GM19468 (cell line): ENCODE results near the gene ZNF777.

ENCODE experiments used
- ATAC-seq: cut with Tn5 transposase; IDR thresholded peaks from one replicate; pipeline ENCODE4 v1.9.1; 2021; ENCODE audit warnings: mild to moderate bottlenecking, moderate library complexity, moderate number of reproducible peaks; ENCODE audit not compliant: unreplicated experiment; ENCODE audit errors: extremely low read depth

The ZNF777 gene

DNA sequence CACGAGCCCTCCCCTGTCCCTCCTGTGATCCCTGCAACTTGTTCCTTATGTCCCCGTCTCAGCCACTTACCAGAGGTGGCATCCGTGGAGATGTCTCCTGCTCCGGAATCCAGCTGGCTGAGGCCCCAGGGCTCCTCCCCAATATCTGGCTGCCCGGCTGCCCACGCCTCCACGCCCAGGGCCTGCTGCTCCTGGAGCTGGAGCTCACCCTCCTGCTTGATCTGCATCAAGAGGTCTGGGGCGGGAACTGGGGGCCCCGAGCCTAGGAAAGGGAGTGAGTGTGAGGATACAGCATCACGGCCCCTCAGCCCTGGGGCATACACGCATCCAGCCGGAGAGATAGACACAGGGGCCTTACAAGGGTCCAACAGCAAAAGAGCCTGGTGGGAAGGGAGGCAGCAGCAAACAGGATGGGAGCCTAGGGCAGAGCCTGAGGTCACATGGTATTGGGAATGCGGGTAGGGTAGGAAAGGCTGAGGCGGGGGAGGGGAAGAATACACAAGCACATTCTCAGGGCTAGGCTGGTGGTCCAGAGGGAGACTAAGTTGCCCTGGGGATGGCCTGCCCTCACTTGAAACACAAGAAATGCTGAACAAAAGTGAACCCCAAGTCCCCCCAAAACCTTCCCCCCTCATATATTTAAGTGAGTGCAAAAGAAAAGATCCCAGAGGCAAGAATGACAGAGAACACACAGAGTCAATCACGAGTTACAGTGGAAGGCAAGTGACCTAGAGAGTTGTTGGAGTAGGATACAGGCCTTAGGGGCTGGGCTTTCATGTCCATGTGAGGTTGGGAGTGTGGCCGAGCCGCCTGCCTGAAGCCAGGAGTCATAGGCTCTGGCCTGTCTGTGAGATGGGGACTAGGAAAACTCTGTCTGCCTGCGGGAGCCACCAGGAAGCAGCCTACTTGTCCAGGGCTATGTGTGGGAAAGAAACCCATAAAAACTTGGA, 16.9 kb upstream of the ZNF777 start:
- no peak for ATAC-seq

DNA sequence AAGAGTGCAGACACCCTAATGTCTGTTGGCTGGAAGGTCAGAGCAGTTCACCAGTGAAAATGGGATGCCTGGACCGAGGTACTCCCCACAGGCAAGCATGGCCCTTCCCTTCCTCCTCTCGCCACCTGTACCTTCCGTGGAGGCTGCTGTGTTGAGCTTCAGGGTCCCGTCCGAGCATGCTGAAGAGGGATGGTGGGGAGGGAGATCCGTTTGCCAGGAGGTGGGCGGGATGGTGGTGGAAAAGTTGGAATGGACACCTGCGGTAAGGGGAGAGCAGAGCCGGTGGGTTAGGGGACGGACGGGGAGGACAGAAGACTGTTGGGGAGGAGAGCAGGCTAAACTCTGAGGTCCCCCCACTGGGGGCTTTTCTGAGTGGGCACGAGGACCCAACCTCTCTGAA, 15.9 kb upstream of the ZNF777 start:
- no peak for ATAC-seq

DNA sequence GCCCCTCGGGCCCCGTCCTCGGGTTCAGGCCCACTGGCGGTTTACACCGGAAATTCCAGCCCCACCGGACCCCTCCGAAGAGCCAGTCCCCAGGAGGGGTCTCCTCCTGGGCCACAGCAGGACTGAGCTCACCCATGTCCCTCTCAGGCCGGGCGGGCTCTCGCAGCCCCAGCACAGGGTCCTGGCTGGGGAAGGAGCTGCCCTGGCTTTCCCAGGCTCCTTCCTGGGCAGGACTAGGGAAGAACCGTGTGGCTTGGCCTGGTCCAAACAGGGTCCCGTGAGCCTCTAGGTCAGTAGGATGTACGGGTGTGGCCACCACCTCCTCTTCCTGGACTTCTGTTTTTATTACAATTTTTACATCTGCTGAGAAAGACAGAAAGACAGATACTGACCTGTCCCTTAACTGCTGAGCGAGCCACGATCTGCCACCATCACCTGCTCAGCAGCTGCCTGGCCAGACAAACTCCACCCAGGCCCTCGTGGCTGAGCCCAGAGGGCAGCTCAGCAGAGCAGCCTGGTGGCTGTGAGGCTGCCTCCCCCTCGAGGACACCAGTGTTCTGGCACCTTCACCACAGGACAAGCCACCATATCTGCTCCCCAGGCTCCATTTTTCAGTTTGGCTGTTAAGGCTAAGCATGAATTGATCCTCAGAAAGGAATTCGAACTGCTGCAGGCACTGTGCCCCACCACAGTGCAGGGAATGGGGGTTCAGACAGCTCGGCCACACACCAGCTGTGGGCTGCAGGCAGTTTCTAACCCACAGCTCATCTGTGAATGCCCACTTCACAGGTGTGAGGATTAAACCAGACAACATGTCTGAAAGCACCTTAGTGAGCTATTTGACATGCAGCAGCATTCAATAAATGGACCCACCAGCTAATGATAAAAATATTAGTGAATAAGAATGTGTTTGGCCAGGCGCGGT, 14.5 kb upstream of the ZNF777 start:
- no peak for ATAC-seq

DNA sequence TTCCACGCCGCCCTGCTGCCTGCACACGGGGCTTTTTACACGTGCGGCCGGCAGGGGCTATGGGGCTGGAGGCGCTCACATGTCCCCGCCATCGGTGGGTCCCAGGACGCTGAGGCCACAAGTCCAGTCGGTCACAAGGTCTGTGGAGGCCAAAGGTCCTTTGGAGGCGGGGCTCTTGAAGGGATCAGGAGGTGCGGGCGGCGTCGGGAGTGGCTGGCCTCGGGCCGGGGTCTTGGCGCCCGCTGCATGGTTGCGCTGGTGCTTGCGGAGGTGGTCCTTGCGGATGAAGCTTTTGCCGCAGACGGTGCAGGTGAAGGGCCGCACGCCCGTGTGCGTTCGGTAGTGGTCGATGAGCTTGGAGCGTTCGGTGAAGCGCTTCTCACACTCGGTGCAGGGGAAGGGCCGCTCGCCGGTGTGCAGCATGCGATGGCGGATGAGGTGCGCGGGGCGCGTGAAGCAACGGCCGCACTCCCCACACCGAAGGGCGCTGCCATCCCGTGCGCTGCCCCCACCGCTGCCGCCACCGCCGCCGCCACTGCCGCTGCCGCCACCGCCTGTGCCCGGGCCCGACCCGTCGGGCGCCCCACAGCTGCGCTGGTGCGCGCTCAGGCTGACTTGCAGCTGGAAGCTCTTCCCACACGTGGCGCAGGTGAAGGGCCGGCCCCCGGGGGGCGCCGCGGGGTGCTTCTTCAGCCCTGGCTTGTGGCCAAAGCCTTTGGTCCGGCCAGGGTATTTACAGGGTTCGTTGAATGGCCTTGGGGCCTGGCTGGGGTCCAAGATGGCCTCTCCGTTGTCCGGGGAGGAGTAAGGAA, 13.7 kb upstream of the ZNF777 start:
- no peak for ATAC-seq

DNA sequence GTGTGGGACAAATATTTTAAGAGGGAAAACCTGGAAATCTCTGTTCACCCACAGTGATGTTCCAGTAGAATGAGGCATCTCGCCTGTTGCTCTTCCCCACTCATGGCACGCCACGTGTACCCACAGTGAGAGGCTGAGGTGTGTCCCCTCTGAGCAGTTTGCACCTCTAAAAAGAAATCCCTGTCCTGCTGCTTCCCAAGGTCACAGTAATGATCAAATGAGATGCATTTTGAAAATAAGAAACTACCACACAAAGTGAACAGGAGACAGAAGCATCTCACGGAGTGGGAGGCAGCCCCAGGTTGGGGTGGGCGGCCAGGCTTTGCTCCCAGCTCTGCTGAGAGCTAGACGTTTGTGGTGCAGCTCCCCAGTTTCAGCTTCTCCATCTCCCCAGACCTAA, 12.4 kb upstream of the ZNF777 start:
- ATAC-seq, result no peak

DNA sequence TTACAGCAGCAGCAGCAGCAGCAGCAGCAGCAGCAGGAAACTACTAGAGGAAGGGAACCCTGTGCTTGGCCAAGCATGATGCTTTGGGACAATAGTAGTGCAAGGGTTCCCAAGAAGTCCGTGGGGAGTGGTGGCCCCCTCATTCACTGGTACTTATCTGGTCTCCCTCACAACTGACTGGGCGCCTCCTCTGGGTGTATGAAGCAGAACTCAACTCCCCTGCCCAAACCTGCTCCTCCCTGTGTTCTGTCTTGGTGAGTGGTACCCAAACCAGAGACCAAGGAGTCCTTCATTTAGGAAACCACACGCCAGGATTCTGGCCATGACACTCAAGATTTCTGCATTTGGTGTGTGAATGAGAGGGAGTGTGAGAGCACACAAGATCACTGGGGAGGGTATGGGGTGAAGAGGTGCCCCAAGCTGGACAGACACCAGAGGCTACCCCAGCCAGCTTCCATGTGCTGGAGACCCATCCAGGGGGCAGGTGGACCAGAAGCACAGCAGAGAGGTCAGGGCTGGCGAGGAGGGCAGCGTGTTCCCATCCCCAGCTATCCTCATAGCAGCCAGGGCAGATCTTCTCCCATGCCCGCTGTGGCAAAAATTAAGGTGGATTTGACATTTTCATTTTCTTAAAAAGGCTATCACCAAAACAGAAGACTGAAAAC, 10.6 kb upstream of the ZNF777 start:
- ATAC-seq, result no peak

DNA sequence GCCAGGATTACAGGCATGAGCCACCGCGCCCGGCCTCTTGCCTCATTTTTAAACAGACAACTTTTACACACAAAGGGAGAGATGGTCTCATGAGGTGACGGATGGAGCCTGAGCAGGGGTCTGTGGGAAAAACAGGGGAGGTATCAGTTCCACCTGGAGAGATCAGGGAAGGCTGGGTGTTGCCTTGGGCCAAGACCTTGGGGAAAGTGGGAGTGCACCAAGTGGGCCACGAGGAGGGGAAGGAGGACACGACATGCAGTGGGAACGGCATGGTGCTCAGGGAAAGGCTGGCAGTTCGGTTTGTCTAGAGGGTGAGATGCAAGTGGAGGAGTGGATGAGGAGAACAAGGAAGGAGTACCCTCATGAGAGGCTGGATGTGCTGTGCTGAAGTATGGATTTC, 8.9 kb upstream of the ZNF777 start:
- no peak for ATAC-seq

DNA sequence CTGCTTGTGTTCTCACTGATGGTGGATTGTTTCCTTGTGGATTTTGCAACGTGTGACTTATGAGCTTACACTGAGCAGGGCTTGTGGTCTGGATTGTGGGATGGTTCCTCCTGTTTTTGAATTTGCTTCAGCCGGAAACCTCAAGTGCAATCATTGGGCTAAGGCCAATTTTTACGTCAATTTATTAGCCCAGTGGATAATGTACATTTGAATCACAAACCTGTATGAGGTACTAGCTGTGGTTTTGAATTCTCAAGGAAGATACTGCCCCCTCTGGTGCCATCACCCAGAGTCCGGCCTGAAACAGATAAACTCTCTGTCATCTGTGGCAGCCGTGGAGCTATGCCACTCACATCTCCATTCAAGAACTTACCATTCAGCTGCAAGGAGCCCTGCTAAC, 7.3 kb upstream of the ZNF777 start:
- no peak for ATAC-seq

DNA sequence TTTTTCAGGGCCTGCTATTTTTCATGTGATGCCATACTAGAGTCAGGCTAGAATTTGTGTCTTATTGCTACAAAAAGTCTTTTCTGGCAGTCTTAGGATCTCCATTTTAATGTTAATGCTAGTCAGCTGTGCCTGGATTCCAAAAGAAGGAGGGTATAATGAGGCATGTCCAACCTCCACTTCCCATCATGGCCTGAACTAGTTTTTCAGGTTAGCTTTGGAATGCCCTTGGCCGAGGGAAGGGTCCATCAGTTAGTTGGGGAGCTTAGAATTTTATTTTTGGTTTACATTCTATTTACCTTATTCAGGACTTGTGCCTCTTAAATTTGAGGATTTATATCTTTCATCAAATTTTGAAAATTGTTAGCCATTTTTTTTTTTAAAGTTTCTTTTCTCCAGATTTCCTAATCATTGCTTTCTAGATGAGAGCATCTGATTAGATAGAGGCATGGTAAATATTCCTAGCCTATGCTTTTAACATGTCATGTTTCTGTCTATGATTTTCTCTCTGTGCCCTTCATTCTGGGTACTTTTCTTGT, 6.5 kb upstream of the ZNF777 start:
- no peak for ATAC-seq

DNA sequence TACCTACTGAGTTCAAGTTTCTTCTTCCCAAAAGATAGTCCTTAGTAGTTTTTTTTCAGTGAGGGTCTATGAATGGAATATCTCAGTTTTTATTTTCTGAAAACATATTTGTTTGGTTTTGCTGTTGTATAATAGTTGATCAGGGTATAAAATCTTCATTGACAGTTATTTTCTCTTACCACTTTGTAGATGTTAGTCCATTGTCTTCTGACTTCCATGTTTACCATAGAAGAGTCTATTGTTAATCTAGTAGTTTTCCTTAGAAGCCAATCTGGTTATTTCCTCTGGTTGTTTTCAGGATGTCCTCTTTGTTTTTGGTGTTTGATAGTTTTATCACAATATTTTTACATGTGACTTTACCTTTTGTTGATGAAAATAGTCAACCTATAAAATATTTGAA, 5.5 kb upstream of the ZNF777 start:
- no peak for ATAC-seq

DNA sequence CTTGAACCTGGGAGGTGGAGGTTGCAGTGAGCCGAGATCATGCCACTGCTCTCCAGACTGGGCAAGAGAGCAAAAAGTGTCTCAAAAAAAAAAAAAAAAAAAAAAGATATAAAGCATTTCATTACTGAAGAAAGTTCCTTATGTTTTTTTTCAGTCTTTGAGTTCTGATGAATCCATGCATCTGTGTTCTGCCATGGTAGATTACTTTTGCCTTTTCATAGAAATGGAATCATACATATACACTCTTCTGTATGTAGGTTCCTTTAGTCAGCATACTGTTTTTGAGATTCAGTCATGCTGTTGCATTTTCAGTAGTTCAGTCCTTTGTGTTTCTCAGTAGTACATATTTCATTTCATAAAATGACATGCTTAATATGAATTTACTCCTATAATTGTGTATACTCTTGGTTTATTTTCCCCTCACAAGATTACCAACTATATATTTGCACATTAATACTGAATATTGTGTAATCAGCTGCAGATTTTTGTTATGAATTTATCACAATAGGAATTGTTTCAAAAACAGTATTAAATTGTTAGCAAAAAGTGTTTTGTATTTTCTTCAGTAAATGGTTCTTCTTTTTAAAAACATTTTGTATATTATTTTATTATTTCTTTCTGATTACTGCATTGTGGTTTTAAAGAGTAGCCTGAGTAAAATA, 2.8 kb upstream of the ZNF777 start:
- ATAC-seq, result no peak

DNA sequence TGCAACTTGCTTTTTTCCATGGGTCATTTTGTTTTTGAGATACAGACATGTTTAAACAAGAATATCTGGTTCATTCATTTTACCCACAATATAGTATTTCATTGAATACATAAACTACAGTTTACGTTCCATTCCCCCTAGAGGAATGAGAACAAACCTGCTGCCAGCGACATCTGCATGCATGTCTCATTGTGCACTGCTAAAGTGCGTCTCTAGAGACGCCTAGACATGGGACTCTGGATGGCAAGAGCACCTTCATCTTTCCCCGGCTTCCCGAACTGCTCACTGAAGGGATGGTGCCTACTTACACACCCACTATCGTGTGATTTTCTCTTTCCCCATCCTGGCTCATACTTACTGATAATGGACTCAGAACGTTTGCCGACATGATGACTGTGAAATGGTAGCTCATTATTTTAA, 1.2 kb upstream of the ZNF777 start:
- no peak for ATAC-seq

DNA sequence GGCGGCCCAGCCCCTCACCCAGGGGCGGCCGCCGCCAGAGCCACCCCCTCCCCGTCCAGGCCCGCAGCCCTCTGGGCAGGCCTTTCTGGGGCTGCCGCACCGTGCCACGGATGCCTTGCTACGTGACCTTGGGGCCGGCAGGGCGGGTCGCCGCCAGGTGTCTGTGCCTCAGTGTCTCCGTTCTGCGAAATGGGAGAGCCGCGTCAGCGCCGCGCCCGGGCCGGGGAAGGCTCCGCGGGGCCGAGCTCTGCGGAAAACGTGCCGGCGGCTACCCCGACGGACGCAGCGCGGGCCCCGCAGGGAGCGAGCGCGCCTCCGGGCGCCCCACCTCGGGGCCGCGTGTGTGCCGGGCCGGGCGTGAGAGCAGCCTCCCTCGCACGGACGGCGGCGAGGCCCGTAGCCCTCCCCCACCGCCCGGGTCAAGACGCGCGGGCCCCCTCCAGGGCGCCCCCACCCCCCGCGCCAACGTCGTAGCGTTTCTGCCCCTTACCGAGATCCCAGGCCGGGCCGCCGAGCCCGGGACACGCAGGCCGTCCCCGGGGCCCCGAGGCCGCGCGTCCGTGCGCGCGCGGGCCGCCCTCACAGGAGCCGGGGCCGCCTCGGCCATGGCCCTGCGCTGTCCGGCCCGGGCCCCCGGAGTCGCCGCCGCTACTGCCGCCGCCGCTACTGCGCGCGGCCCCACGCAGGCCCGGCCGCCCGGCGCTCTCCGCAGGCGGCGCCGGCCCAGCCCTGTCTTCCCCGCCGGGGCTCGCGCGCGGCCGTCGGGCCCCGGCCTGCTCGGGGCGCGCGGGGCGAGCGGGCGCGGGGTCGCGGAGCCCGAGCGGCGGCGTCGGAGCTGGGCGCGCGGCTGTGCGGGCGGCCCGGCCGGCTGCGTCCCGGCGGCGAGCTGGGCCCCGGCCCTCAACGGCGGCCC, 1.1 kb downstream of the ZNF777 start:
- peak; percentile 4 for ATAC-seq

DNA sequence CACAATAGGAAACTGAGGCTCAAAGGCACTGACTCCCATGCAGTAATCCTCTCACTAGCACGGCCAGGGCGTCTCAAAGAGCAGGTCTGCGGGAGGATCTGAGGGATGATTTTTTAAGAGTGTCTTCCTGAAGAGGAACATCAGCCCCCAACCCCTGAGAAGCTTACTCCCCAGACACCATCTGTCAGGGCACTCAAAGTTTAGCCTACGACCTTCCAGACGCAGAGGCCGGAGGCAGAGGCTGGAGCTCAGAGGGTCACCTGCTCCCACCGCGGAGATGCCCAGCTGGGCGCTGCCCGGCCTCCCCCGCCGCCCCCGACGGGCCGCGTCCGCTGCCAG, 1.7 kb downstream of the ZNF777 start:
- no peak for ATAC-seq

DNA sequence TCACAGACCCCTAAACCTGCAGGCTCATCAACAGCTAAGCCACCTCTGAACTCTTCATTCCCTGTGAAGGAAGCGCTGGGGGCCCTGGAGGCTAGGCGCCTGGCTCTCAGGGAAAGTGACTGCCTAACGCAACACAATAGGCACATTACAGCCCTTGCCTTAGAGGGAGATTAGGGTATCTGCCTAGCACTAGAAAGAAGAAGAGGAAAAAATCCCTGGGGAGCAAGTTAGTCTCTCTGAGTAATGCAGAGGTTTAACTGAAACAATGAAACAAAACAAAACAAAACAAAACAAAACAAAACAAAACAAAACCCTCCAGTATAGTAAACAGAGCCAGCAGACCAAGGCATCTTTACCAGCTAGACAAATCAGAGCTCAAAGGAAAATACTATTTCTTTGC, 2.6 kb downstream of the ZNF777 start:
- no peak for ATAC-seq

DNA sequence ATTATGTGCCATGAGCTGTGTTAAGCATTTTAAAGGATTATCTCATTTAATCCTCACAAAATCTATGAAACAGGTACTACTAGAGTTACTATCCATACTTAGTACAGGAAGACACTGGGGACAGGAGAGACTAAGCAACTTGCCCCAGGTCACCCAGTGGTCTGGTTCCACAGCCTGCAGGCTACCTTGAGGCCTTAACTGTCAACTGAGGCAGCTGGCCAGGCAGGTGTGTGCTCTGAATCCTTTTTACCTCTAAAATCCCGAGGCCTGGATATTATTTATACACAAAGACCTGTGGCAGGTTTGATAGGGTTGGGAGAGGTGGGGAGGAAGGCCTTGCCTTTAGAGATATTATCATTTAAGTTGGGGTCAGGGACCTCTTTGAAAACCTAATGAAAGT, 3.1 kb downstream of the ZNF777 start:
- no peak for ATAC-seq

DNA sequence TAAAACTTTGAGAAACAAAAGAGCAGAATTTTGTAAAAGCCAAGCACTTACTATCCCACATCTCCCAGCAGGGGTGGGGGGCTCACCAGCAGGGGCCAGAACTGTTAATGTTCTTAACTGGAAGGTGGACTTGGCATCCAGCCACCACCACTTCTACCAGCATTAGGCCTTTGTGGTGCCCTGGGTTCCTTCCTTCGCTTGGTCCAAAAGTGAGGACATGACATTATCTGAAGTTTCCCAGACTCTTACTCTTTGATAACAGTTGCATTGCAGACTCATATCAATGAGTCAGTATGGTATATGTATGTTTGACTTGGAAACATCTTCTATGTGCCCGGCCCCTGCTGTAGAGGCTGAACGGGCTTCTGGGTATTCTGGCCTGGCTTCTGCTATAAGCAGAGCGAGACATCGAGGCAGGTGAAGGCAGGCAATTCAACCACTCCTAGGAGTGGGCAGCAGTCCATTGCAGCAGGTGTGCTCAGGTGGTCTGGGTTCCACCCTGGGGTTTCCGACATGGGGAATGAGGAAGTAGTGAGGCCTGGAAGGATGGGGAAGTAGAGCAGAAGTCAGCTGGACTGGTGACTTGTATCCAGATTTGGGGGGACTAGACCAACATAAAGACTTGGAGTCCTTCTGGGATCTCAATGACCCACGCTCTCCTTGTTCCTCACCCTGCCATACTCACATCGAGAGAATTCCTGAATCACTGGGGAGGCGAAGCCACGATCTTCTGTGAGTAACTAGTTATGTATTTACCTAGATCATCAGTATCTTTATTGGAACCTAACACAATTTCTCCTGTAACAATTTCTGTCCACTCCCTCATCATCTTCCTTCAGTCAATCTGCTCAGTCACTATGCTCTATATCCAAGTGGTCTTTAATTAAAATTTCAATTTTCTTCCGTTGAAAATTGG, 4.1 kb downstream of the ZNF777 start:
- ATAC-seq, result no peak
